ENCODE measurements around the gene DNAJC1.
"Not testable (repeated sequence)": the region's sequence is repeated elsewhere in the genome, so short reads cannot be mapped to it uniquely, and the experiment has no call there.

DNAJC1 gene

DNA sequence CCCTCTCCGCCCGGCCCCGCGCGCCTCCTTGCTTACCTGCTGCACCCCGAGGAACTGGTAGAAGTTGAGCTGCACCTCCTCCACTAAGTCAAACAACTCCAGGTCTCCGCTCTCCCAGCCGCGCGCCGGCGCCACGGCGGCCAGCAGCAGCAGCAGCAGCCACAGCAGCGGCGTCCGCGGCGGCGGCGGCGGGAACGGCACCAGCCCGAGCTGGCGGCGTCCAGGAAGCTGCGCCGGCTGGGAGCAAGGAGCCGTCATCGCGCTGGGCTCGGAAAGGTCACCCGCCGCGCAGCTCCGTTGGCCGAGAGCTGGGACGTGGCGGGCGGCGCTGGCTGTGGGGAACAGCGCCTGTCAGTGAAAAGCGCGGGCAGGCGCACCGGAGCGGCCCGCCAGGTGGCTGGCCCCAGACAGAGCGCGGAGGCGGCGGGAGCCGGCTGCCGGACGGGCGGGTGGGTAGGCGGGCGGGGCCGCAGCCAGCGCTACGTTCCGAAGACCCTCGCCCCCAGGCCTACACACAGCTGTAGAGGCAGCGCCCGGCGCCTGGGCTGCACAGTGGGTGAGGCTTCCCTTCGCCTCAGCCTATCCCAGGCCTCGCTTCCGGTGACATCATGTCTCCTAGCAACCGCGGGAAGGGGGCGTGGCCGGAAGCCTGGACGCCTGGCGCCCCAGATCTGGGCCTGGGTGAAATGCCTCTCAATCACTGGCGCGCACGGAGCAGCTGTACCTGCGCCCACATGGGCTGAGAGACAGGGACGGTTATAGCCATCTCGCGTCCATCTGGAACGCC lies at the start of gene DNAJC1:
DNAJC1 (minus strand) TSS at position 554 of the 787 bp plus-strand sequence; CDS start at position 258, 296 bp downstream.
- peak within 1 kb of the TSS; percentile 87 for H3K27ac ChIP-seq

DNA sequence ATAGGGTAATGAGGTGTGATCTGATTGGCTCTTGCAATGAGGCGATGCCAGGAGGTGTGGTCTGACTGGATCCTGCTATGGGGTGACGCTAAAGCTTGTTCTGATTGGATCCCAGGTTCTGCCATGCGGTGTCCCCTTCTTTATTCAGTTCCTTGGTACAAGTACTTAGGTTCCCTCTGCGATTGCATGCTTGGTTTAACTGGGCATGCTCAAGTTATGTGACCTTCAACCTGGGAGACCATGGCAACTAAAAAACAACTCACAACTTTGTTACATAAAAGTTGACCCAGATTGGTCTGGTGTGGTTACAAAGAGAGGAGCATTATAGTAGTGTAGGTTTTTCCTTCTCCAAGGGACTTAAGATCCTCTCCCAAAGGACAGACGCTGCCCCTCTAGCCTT lies 49.5 kb upstream of the DNAJC1 start:
- no peak for TF ChIP-seq ZFX (IDR thresholded peaks at IDR 0.05; ENCODE audit: borderline replicate concordance)
- TF ChIP-seq CTCF (IDR thresholded peaks at IDR 0.05): no peak
- H3K27ac ChIP-seq: no peak overlapping the region

More for the DNA sequence above, at the start of gene DNAJC1:
- TF ChIP-seq ZFX (IDR thresholded peaks at IDR 0.05; ENCODE audit: borderline replicate concordance): no peak
- peak; percentile 40 for TF ChIP-seq CTCF (IDR thresholded peaks at IDR 0.05)

DNA sequence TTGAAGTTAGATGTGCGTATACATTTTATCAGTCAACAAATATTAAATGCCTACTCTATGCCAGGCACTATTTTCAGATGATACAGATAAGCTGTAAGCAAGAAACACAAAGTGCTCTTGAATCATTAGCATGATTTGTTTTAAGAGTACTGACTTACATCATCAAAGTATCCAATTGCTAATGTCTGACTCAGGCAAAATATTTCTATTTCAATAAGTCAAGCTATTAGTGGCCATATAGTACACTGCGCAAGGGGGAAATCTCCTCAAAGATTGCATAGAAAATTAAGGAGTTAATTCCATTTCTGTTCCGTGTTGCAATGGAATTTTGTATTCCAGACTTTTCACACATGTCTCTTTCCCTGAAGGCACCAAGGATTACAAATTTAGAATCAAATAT lies 46.1 kb upstream of the DNAJC1 start:
- no peak overlapping the region for H3K27ac ChIP-seq
- TF ChIP-seq CTCF (IDR thresholded peaks at IDR 0.05): no peak
- TF ChIP-seq ZFX (IDR thresholded peaks at IDR 0.05; ENCODE audit: borderline replicate concordance): no peak

- no peak for TF ChIP-seq ZFX (IDR thresholded peaks at IDR 0.05; ENCODE audit: borderline replicate concordance)
- TF ChIP-seq CTCF (IDR thresholded peaks at IDR 0.05): no peak
- H3K27ac ChIP-seq: no peak overlapping the region
Observed at GRCh38 chr10:22047812-22048211, 44.3 kb upstream of the DNAJC1 start.

- H3K27ac ChIP-seq: no peak overlapping the region
- no peak for TF ChIP-seq ZFX (IDR thresholded peaks at IDR 0.05; ENCODE audit: borderline replicate concordance)
Observed at GRCh38 chr10:22043327-22043633, 39.8 kb upstream of the DNAJC1 start.

DNA sequence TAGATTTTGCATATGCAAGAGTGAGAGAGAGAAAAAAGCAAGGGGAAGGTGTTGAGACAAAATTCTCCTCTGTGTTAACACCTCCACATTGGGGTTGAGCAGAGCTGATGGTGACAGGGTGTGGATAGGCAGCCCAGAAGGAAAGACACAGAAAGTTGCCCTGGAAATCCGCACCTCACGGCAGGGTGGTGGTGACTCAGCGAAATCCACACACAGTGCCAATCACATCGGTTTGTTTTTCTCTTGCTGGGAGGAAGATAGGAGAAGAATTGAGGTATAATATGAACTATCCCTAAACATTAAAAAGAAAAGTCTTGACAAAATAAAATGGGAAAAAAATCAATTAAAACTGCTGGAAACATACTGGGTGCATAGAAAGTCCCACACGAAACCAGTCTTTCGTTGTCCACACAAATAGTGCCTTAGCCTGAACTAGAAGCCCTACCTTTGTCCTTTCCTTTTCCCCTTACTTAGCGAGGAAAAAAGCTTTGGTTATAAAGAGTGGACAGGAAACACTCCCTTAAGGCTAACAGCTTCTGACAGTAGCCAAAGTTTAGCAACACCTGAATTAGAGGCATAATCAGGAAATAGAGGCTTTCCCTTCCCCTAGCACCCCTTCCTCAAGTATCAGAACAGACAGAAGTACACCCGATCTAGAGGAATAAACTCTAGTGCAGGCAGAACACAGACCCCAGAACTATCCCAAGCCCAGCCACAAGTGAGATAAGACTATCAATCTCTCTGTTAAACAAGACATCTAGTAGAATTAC lies 39.2 kb upstream of the DNAJC1 start:
- TF ChIP-seq CTCF (IDR thresholded peaks at IDR 0.05): no peak
- TF ChIP-seq ZFX (IDR thresholded peaks at IDR 0.05; ENCODE audit: borderline replicate concordance): no peak
- H3K27ac ChIP-seq: no peak overlapping the region

DNA sequence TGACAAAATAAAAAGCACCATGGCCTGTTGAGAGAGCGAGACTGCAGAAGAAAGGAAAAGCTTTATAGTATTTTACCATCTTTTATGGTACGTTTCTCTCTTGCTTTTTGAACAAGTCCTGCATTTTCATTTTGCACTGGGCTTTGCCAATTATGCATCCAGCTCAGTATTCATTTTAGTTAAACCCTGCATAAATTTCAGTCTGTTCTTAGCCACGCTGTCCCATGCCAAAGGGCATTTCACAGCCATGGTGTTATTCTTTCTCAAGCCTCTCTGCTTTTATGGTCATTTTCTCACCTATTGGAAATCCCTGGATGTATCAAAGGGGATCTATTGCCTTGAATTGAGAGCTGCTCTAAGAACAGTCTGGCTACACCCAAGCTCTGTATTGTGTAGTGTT lies 30.8 kb upstream of the DNAJC1 start:
- TF ChIP-seq ZFX (IDR thresholded peaks at IDR 0.05; ENCODE audit: borderline replicate concordance): no peak
- no peak for TF ChIP-seq CTCF (IDR thresholded peaks at IDR 0.05)
- no peak overlapping the region for H3K27ac ChIP-seq

DNA sequence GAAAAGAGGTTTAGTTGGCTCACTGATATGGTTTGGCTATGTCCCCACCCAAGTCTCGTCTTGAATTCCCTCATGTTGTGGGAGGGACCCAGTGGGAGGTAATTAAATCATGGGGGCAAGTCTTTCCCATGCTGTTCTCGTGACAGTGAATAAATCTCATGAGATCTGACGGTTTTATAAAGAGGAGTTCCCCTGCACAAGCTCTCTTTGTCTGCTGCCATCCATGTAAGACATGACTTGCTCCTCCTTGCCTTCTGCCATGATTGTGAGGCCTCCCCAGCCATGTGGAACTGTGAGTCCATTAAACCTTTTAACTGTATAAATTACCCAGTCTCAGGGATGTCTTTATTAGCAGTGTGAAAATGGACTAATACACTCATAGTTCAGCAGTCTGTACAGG lies 28.7 kb upstream of the DNAJC1 start:
- H3K27ac ChIP-seq: not testable (repeated sequence)

Data from 22Rv1 (cell line).